ENCODE results near the gene OLFML2B.

The OLFML2B gene

GRCh38 chr1:162015196-162015595 is 8.5 kb downstream of the OLFML2B start:
- TF ChIP-seq CTCF (IDR thresholded peaks at IDR 0.05; ENCODE audit: insufficient read depth, low read length, missing control alignments), result no peak
- ChIA-PET POLR2A (no interaction called here), CTCF (interaction anchor here (1.6 kb wide), 1 partner anchor 9 kb away, joined by 5 read pairs; the partner anchor contains the start of gene OLFML2B)
- no peak for DNase-seq (ENCODE audit: low read depth, low spot score)
- no peak overlapping the region for H3K4me3 ChIP-seq (ENCODE audit: low read depth, low read length)

GRCh38 chr1:162014202-162014601 is 9.5 kb downstream of the OLFML2B start:
- TF ChIP-seq CTCF (IDR thresholded peaks at IDR 0.05; ENCODE audit: insufficient read depth, low read length, missing control alignments), result no peak
- CTCF ChIA-PET, result interaction anchor here (0.9 to 1.3 kb wide), 3 partner anchors 19 to 222 kb away, joined by 3 to 6 read pairs (median 3); no protein-coding TSS in a partner anchor
- H3K4me3 ChIP-seq (ENCODE audit: low read depth, low read length), result no peak overlapping the region
- POLR2A ChIA-PET, result no interaction called here
- no peak for DNase-seq (ENCODE audit: low read depth, low spot score)

GRCh38 chr1:162013289-162013688 is 10.4 kb downstream of the OLFML2B start:
- ChIA-PET POLR2A (no interaction called here), CTCF (interaction anchor here (1.3 kb wide), 1 partner anchor 18 kb away, joined by 3 read pairs; no protein-coding TSS in a partner anchor)
- no peak overlapping the region for H3K4me3 ChIP-seq (ENCODE audit: low read depth, low read length)

GRCh38 chr1:162011337-162012012 is 12.2 kb downstream of the OLFML2B start:
- ChIA-PET CTCF (no interaction called here), POLR2A (no interaction called here)
- DNase-seq (ENCODE audit: low read depth, low spot score), result no peak
- no peak overlapping the region for H3K4me3 ChIP-seq (ENCODE audit: low read depth, low read length)
- no peak for TF ChIP-seq CTCF (IDR thresholded peaks at IDR 0.05; ENCODE audit: insufficient read depth, low read length, missing control alignments)

More at GRCh38 chr1:162013289-162013688, 10.4 kb downstream of the OLFML2B start:
- DNase-seq (ENCODE audit: low read depth, low spot score), result no peak
- no peak for TF ChIP-seq CTCF (IDR thresholded peaks at IDR 0.05; ENCODE audit: insufficient read depth, low read length, missing control alignments)

- ChIA-PET CTCF (no interaction called here), POLR2A (no interaction called here)
- no peak overlapping the region for H3K4me3 ChIP-seq (ENCODE audit: low read depth, low read length)
- DNase-seq (ENCODE audit: low read depth, low spot score), result no peak
- TF ChIP-seq CTCF (IDR thresholded peaks at IDR 0.05; ENCODE audit: insufficient read depth, low read length, missing control alignments), result no peak
Observed at GRCh38 chr1:162010175-162010506, 13.5 kb downstream of the OLFML2B start.

- no peak for DNase-seq (ENCODE audit: low read depth, low spot score)
- ChIA-PET POLR2A (no interaction called here), CTCF (no interaction called here)
Observed at GRCh38 chr1:162009501-162010174, 14.0 kb downstream of the OLFML2B start.

More at GRCh38 chr1:162009501-162010174, 14.0 kb downstream of the OLFML2B start:
- TF ChIP-seq CTCF (IDR thresholded peaks at IDR 0.05; ENCODE audit: insufficient read depth, low read length, missing control alignments), result no peak
- H3K4me3 ChIP-seq (ENCODE audit: low read depth, low read length), result no peak overlapping the region

Measured in AG04449 (cell line).